HEK293T (cell line): ENCODE measurements around the gene CIAPIN1.

Source experiments
- CTCF ChIA-PET: fragments of 350-600 bp; formaldehyde crosslinking; extraction: SDS; loops from one replicate; lab custom pipeline; 2021; ENCODE audit warnings: antibody characterized with exemption, inconsistent platforms; lab: Yijun Ruan, JAX
- POLR2A ChIA-PET: fragments of 350-600 bp; formaldehyde crosslinking; extraction: SDS; loops from one replicate; lab custom pipeline; 2020; ENCODE audit warnings: antibody characterized with exemption, inconsistent platforms; lab: Yijun Ruan, JAX
- DNase-seq: peaks from one replicate; pipeline ENCODE4 v3.0.0; 2012; ENCODE audit warnings: mixed read lengths; ENCODE audit errors: extremely low spot score
- ARNT ChIP-seq: fragments of 450-650 bp; IDR thresholded peaks from 2 replicates; pipeline ENCODE4 v1.6.1; 2017; ENCODE audit warnings: mild to moderate bottlenecking
- BHLHE40 ChIP-seq: fragments of 450-650 bp; IDR thresholded peaks from 2 replicates; pipeline ENCODE4 v1.6.1; 2016; ENCODE audit warnings: mild to moderate bottlenecking, moderate library complexity, borderline replicate concordance
- CTBP1 ChIP-seq: fragments of 450-650 bp; IDR thresholded peaks from 2 replicates; pipeline ENCODE4 v1.6.1; 2016; ENCODE audit warnings: borderline replicate concordance
- ELF4 ChIP-seq: fragments of 450-650 bp; IDR thresholded peaks from 2 replicates; pipeline ENCODE4 v1.6.1; 2017; ENCODE audit warnings: antibody characterized with exemption
- FOXA1 ChIP-seq: fragments of 450-650 bp; IDR thresholded peaks from 2 replicates; pipeline ENCODE4 v1.6.1; 2016; ENCODE audit warnings: mild to moderate bottlenecking
- FOXK2 ChIP-seq: fragments of 450-650 bp; IDR thresholded peaks from 2 replicates; pipeline ENCODE4 v1.6.1; 2016; ENCODE audit warnings: mild to moderate bottlenecking
- FOXM1 ChIP-seq: fragments of 450-650 bp; IDR thresholded peaks from 2 replicates; pipeline ENCODE4 v1.6.1; 2017; ENCODE audit warnings: mild to moderate bottlenecking, borderline replicate concordance
- HDGF ChIP-seq: fragments of 450-650 bp; IDR thresholded peaks from 2 replicates; pipeline ENCODE4 v1.6.1; 2017; ENCODE audit warnings: antibody characterized with exemption, borderline replicate concordance
- L3MBTL2 ChIP-seq: fragments of 450-650 bp; conservative IDR thresholded peaks from 2 replicates; pipeline ENCODE4 v1.6.1; 2016; ENCODE audit warnings: mild to moderate bottlenecking
- LEF1 ChIP-seq: fragments of 450-650 bp; IDR thresholded peaks from 2 replicates; pipeline ENCODE4 v1.6.1; 2017; ENCODE audit warnings: mild to moderate bottlenecking, borderline replicate concordance
- NFRKB ChIP-seq: fragments of 450-650 bp; IDR thresholded peaks from 2 replicates; pipeline ENCODE4 v1.6.1; 2016; ENCODE audit warnings: mild to moderate bottlenecking, moderate library complexity
- SP1 ChIP-seq: fragments of 450-650 bp; IDR thresholded peaks from 2 replicates; pipeline ENCODE4 v1.6.1; 2017
- SUZ12 ChIP-seq: fragments of 450-650 bp; IDR thresholded peaks from 2 replicates; pipeline ENCODE4 v1.6.1; 2016; ENCODE audit warnings: mild to moderate bottlenecking
- TARDBP ChIP-seq: fragments of 450-650 bp; IDR thresholded peaks from 2 replicates; pipeline ENCODE4 v1.6.1; 2016
- ZNF384 ChIP-seq: fragments of 450-650 bp; IDR thresholded peaks from 2 replicates; pipeline ENCODE4 v1.6.1; 2016
- TF ChIP-seq, protein P1 (sequence below): fragments of 450-650 bp; IDR thresholded peaks from 2 replicates; pipeline ENCODE4 v1.6.1; 2016

The CIAPIN1 gene

DNA sequence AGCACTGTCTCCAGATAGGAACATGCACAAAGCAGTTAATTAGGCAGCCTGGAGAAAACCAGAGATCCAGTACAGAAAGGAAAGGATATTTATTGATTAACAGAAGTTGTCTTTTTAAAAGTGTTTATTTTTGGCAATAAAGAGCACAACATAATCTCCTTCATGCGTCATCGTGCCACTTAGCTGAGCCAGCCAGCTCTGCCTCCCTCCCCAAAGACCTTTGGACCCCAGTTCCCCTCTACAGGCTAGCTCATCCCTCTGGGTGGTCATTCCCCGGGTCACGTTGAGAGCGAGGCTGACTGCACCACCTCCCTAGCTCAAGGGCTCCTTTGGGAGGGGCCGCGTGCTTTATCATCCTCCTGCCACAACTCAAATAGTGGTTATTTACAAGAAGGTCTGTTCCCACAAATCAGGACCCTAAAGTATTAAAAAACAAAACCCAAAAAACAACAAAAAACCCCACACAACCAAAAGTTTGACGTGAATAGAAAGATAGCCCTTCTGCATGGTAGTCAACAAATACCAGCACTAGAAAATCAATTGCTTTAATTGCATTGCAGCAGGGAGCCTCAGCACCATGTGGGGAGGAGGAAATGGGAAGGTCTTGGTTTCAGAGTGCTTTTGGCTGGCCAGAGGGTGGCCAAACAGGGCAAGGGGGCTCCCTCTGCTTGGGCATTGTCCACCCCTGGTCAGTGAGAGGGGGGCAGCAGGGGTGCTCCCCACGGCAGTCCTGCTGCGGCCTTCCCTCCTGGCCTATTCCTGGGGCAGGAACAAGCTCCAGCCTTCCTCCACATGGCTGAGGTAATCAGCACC is 24.9 kb upstream of the CIAPIN1 start:
- CTCF ChIA-PET = interaction anchor here (1.1 kb wide), 1 partner anchor 48 kb away, joined by 4 read pairs; no protein-coding TSS in a partner anchor
- TF ChIP-seq ARNT (no peak), FOXK2 (no peak)
- no peak for DNase-seq
- POLR2A ChIA-PET = interaction anchor here (1.7 to 2.0 kb wide), 2 partner anchors 9 to 25 kb away, joined by 5 to 7 read pairs; partner anchors contain the start of genes CIAPIN1, COQ9 and POLR2C

DNA sequence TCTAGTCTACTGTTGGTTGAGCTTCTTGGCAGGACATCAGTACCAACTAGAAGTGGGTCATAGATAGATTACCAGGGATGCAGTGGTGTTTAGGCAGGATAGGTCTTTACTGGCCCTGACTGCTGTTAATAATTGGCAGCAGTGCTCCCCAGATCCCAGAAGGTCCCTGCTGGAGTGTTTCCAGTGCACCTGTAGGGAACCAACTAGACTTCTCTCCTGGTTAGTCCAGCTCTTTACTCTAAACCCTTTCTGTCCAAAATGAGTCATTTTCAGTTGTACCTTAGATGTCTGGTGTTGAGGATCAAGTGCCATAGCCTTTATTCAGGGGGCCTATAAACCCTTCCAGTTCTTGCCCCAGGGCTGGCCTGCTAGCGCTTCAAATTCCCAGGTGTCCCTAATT is 24.0 kb upstream of the CIAPIN1 start:
- TF ChIP-seq FOXK2 (no peak), ZNF384 (no peak), BHLHE40 (no peak), LEF1 (no peak)
- ChIA-PET POLR2A (interaction anchor here (1.7 to 2.0 kb wide), 2 partner anchors 9 to 24 kb away, joined by 5 to 7 read pairs; partner anchors contain the start of genes CIAPIN1, COQ9 and POLR2C), CTCF (interaction anchor here (1.1 kb wide), 1 partner anchor 49 kb away, joined by 4 read pairs; no protein-coding TSS in a partner anchor)
- DNase-seq = no peak

DNA sequence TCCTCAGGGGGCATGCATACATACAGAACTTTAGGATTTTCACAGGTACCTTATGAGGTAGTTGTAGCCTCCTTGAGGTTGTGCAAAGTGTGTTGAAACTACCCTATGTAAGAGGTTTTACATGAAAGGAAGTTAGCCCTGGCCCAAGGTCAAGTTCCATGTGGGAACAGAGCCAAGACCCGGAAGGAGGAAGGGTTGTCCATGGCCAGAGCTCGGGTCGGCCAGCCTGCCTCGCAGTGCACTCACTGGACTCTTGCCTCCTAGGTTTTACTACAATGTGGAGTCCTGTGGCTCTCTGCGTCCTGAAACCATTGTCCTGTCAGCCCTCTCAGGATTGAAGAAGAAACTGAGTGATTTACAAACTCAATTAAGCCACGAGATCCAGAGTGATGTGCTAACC is 23.5 kb upstream of the CIAPIN1 start:
- CTCF ChIA-PET = no interaction called here
- POLR2A ChIA-PET = interaction anchor here (1.7 to 2.0 kb wide), 2 partner anchors 8 to 24 kb away, joined by 5 to 7 read pairs; partner anchors contain the start of genes CIAPIN1, COQ9 and POLR2C
- no peak for TF ChIP-seq FOXM1
- TF ChIP-seq ZNF384 = no peak
- TF ChIP-seq FOXK2 = no peak
- TF ChIP-seq FOXA1 = no peak
- TF ChIP-seq ELF4 = no peak
- no peak for TF ChIP-seq NFRKB
- TF ChIP-seq CTBP1 = no peak
- TF ChIP-seq L3MBTL2 = no peak
- TF ChIP-seq ARNT = no peak
- TF ChIP-seq HDGF = no peak
- TF ChIP-seq SP1 = no peak
- no peak for TF ChIP-seq SUZ12
- TF ChIP-seq LEF1 = no peak
- TF ChIP-seq, protein P1, sequence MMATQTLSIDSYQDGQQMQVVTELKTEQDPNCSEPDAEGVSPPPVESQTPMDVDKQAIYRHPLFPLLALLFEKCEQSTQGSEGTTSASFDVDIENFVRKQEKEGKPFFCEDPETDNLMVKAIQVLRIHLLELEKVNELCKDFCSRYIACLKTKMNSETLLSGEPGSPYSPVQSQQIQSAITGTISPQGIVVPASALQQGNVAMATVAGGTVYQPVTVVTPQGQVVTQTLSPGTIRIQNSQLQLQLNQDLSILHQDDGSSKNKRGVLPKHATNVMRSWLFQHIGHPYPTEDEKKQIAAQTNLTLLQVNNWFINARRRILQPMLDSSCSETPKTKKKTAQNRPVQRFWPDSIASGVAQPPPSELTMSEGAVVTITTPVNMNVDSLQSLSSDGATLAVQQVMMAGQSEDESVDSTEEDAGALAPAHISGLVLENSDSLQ = no peak
- TF ChIP-seq TARDBP = no peak
- TF ChIP-seq BHLHE40 = no peak
- DNase-seq = no peak

DNA sequence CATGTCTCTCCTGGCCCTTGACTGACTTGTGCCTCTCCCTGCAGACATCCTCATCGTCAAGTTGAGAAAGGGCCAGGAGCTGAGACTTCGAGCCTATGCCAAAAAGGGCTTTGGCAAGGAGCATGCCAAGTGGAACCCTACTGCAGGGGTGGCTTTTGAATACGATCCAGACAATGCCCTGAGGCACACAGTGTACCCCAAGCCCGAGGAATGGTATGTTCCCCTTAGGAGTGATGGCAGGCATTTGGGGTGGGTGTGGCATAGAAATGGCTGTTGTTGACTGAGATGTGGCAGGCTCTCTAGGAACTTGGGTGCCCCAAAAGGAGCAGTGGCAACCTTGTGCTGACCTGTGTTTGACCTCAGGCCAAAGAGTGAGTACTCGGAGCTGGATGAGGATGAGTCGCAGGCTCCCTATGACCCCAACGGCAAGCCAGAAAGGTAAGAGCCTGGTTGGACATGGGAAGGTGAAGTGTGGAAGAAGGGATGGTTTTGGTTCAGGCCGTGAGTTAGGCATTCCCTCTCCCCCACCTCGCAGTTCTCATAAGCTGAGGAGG is 22.8 kb upstream of the CIAPIN1 start:
- ChIA-PET CTCF (no interaction called here), POLR2A (interaction anchor here (1.3 kb wide), 1 partner anchor 23 kb away, joined by 5 read pairs; the partner anchor contains the start of genes CIAPIN1 and COQ9)
- DNase-seq = no peak
- no peak for TF ChIP-seq CTBP1
- no peak for TF ChIP-seq FOXA1
- TF ChIP-seq FOXK2 = no peak
- no peak for TF ChIP-seq FOXM1
- TF ChIP-seq, protein P1 = no peak
- TF ChIP-seq HDGF = no peak
- no peak for TF ChIP-seq TARDBP
- no peak for TF ChIP-seq SUZ12
- no peak for TF ChIP-seq SP1
- no peak for TF ChIP-seq ARNT
- no peak for TF ChIP-seq LEF1
- TF ChIP-seq L3MBTL2 = no peak

DNA sequence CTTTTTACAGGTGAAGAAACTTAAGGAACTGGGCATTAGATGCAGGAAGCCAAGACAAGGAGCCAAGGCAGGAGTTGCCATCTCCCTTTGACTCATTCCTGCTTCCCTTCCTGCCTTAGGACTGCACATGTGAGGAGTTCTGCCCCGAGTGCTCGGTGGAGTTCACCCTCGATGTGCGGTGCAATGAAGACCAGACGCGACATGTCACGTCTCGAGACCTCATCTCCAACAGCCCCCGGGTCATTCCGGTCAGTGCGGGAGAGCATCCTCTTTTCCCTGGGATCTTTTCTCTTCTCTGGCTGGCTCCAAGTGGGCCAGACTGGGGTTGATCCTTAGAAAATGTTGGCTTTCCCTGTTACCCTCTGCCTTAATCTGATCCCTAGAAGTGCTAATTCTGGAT is 21.9 kb upstream of the CIAPIN1 start:
- ChIA-PET CTCF (no interaction called here), POLR2A (interaction anchor here (1.3 kb wide), 1 partner anchor 22 kb away, joined by 5 read pairs; the partner anchor contains the start of genes CIAPIN1 and COQ9)
- TF ChIP-seq SP1 (no peak), FOXK2 (no peak)
- no peak for DNase-seq

DNA sequence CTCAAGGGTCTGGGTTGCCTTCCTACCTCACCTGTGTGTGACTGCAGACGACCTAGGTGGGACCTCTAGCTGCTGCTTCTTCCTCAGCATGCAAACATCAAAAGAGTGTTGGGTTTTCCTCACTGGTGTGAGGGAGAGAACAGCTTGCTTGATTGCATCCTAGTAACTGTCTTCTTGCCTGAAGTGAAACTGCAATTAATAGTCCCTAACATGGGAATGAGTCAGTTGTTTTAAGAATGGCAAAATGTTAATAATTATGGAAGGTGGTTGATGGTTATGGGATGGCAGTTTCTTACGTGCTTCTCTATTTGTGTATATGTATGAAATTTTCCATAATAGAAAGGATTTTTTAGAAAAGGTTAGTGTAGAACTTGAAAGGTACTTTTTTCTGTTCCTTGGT is 21.2 kb upstream of the CIAPIN1 start:
- TF ChIP-seq ELF4 (no peak), CTBP1 (no peak), L3MBTL2 (no peak), HDGF (no peak), SP1 (no peak), ZNF384 (no peak), NFRKB (no peak), FOXM1 (no peak), SUZ12 (no peak), LEF1 (no peak), FOXK2 (no peak)
- TF ChIP-seq, protein P1 = no peak
- POLR2A ChIA-PET = no interaction called here

More for the DNA sequence above, 21.2 kb upstream of the CIAPIN1 start:
- no peak for DNase-seq
- CTCF ChIA-PET = no interaction called here
